SU-DHL-6 (cell line): ENCODE measurements around the gene COPS8.

Experiments used
- EZH2phosphoT487 ChIP-seq: fragments of 200-600 bp; sonication (generic), shearing (Covaris generic); conservative IDR thresholded peaks from 2 replicates; pipeline ENCODE4 v1.6.1; 2018; ENCODE audit warnings: mild to moderate bottlenecking, antibody characterized with exemption, low read length, moderate library complexity, mixed read lengths
- TF ChIP-seq, protein P1 (sequence below): fragments of 200-600 bp; sonication (generic); IDR thresholded peaks from one replicate; pipeline ENCODE4 v1.5.1; 2017; ENCODE audit warnings: antibody characterized with exemption, mild to moderate bottlenecking, low read length, moderate library complexity; ENCODE audit not compliant: insufficient read depth, poor library complexity, severe bottlenecking

DNA sequence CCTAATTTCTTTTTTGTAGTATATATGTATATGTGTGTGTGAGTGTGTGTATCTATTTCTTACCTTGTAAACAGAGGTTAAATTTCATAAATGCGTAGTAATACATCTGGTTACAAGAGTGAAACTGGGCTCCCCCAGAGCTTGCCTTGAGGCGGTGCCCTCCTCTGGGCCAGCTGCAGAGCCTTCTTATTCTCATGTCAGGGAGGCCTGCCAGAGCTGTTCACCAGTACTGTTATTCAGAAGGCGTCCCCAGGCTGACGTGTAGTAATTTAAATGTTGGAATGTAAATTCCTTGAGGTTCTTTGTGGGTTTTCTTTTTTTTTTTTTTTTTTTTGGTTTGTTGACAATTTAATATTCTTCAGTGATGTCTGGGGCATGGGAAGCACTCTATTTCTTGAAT lies 11.2 kb downstream of the COPS8 start:
- no peak for TF ChIP-seq EZH2phosphoT487
- TF ChIP-seq, protein P1, sequence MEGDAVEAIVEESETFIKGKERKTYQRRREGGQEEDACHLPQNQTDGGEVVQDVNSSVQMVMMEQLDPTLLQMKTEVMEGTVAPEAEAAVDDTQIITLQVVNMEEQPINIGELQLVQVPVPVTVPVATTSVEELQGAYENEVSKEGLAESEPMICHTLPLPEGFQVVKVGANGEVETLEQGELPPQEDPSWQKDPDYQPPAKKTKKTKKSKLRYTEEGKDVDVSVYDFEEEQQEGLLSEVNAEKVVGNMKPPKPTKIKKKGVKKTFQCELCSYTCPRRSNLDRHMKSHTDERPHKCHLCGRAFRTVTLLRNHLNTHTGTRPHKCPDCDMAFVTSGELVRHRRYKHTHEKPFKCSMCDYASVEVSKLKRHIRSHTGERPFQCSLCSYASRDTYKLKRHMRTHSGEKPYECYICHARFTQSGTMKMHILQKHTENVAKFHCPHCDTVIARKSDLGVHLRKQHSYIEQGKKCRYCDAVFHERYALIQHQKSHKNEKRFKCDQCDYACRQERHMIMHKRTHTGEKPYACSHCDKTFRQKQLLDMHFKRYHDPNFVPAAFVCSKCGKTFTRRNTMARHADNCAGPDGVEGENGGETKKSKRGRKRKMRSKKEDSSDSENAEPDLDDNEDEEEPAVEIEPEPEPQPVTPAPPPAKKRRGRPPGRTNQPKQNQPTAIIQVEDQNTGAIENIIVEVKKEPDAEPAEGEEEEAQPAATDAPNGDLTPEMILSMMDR, result no peak
